SKM-1 treated with dmso at 0.1 percent for 144 hours (cell line): Measurements from ENCODE around the gene FCRL2.
A peak's percentile ranks its signal among the peaks of the same experiment; 100 is the strongest.

ENCODE experiments used
- DNase-seq: peaks from one replicate; lab custom pipeline; 2025; ENCODE audit not compliant: unreplicated experiment; lab: John Stamatoyannopoulos, UW

Gene FCRL2, protein sequence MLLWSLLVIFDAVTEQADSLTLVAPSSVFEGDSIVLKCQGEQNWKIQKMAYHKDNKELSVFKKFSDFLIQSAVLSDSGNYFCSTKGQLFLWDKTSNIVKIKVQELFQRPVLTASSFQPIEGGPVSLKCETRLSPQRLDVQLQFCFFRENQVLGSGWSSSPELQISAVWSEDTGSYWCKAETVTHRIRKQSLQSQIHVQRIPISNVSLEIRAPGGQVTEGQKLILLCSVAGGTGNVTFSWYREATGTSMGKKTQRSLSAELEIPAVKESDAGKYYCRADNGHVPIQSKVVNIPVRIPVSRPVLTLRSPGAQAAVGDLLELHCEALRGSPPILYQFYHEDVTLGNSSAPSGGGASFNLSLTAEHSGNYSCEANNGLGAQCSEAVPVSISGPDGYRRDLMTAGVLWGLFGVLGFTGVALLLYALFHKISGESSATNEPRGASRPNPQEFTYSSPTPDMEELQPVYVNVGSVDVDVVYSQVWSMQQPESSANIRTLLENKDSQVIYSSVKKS

DNA sequence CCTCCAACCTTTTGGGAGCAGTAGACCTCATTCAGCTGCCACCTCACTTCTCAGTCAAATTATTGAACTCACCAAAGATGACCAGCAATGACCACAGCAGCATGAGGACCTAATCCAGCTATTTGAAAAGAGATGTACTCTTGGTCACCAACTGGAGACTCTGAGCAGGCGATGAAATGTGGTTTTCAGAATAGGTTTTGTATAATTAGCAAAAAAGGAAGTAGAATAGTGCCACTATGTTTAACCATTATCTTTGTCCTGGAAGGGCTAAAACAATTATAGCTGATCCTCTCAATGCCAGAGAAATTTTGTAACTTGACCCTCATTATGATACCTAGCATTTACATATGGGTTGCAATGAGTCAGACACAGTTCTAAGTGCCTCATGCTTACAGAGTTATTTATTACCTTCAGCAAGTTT, at the start of gene FCRL2:
Gene FCRL2, minus strand, starts transcription at position 162 of the 421 bp plus-strand sequence. Its CDS starts 59 bp downstream, at position 103.
- peak; percentile 62 for DNase-seq

DNA sequence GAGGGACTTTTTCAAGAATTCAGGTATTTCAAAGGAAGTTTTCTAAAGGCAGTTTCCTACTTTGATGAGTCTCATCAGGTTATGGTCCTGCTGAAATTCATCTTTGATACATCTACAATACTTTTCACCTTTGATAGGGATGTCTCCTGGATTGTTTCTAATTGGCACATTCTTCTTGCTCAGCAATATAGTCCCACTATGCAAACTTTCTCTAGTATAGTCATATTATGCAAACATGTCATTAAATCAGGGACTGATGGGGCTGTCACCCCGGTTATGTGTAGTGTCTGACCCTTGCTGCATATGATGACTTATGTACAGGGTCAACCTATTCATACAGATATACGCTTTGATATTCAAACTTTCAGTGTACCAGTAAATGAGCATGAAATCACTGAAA, 43.4 kb upstream of the FCRL2 start:
- no peak for DNase-seq

GRCh38 chr1:157819896-157820295, 43.0 kb upstream of the FCRL2 start, which contains the start of gene FCRL1:
Gene FCRL1, minus strand, starts transcription at chr1:157820120. Its CDS starts 83 bp downstream, at chr1:157820037.
- DNase-seq, result peak; percentile 93

GRCh38 chr1:157819215-157819614, 42.3 kb upstream of the FCRL2 start:
- no peak for DNase-seq

GRCh38 chr1:157813269-157813668, 36.3 kb upstream of the FCRL2 start:
- DNase-seq, result no peak

DNA sequence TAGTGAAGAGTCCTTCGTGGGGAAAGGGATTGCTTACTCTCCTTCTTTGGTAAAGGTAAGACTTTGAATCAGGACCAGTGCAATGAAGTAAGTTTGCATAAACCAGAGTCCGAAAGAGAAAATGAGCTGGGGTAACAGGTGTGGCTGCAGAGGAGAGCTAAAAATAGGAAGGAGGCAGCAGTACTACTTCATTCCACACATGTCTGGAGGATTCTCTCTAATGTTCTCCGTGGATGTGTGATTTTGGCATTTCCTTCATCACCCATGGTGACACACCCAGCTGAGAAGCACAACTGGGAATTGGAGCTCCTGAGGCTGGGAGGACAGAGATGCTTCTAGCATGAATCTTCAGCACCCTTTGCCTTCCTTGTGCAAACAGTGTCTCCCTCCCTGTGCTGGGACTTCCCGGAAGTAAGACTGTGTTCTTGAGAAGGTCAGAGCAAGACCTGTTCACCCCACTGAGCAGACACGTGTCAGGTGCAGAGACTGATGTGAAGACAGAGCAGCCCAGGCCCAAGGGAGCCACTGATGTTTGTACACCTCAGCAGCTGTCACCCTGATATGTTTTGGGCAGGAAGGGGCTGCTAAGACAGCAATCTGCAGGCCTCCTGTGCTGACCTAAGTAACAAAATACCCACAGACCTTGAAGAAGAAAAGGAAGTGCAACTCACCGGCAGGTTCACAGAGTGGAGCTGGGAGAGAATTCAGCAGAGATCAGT, 29.7 kb upstream of the FCRL2 start:
- DNase-seq, result no peak

DNA sequence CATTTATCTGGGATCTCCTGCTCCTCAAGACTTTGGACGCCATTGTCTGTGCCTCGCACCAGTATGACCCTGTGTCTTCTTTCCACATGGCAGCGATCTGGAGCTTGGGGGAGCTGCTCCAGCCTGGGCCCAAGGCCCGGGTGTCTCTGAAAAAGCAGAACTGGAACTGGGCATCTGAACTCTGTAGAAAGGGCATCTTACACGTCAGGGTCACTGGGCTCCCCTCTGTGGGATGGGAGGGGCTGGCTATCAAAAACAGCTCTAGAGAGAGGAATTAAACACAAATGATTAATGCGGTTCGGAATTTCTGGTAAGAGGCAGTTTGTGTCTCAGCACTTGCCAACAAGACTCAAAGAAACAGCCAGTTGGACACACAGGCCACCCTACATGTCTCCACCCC, 26.9 kb upstream of the FCRL2 start:
- no peak for DNase-seq

DNA sequence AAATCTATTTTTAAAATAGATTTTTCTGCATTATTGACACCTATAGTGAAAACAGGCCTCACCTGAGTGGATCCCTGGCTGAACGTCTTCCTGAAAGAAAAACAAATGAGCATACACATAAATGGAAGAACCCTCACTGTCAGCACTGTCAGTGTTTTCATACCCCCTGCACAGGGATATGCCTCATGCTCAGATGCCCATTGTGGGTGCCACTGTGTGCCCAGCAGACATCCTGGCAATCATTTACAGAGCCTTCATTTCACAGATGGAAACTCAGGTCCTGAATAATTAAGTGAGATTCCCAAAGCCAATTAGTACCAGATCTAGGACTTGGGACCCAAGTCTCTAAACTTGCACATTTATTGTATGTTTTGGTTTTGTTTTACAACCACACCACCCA, 23.1 kb upstream of the FCRL2 start:
- DNase-seq, result no peak

DNA sequence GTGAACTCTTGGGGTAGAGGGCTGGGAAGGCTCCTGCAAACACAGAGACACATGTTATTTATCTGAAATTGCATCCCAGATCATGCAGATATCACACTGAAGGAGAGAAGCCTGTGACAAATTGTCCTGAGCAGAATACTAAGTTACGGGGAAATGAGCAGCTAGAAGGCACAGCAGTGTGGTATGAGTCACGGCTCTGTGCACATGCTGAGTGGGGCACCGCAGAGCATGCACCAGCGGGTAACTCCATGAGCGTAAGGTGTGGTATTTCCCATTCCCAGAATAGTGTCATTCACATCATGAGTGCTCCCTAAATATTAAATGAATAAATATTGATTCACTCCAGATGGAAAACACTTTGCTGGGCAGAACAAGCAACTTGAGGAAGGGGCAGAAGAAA, 21.3 kb upstream of the FCRL2 start:
- no peak for DNase-seq

- DNase-seq, result no peak
Observed at GRCh38 chr1:157785248-157785647, 8.3 kb upstream of the FCRL2 start.

DNA sequence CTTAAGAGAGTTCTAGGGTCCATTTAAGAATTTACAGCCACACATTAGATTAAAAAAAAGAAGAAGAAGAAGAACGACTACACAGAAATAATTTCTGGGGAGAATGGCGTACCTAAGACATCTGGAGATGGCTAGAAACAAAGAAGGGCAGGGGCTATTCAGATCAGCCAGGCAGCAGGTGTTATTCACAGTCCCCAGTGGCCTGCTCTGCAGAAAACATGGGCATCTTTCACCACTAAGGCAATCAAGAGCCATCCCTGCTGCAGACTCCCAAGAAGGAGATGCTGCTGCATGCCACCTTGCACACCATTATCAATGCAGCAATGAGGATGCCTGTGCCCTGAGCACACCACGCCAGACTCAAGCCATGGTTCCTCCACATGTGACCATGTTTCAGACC, 7.9 kb upstream of the FCRL2 start:
- no peak for DNase-seq

GRCh38 chr1:157782931-157783330, 6.0 kb upstream of the FCRL2 start:
- peak; percentile 34 for DNase-seq

- DNase-seq, result no peak
Observed at GRCh38 chr1:157781048-157781447, 4.1 kb upstream of the FCRL2 start.

GRCh38 chr1:157775101-157775870, 1.6 kb downstream of the FCRL2 start:
- no peak for DNase-seq

GRCh38 chr1:157774412-157774811, 2.5 kb downstream of the FCRL2 start:
- DNase-seq, result no peak

GRCh38 chr1:157773493-157774350, 3.2 kb downstream of the FCRL2 start:
- peak; percentile 47 for DNase-seq

DNA sequence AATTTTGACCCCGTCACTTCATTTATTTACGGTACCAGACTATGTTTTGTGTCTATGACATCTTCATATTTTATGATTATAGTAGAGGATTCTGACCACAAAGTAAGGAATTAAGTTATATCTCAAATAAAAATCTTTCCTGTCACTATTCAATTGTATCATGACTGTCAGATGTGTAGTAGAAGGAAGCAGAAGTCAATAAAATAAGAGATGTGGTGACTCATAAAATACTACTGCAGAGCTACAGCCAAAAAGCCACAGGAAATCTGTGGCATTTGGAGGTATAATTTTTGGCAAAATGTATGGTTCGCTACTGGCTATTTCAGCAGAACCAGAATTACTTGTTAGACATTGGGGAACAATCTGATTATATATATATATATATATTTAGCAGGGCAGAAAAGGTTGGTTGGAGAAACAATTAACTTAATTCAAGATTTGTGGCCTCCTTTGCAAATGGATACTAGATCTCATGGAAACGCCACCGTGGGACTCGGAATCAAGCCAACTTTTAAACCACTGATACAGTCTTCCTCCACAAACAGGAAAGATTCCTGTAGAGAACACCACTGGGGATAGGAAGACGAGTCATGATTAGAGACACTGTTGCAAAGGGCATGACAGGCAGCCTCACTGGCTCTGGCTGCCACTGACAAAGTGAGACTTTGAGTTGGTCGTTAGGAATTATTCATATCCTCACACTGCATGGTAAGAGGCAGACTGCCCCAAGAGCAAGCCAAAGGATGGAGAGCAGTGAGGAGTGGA, 5.1 kb downstream of the FCRL2 start:
- DNase-seq, result no peak

DNA sequence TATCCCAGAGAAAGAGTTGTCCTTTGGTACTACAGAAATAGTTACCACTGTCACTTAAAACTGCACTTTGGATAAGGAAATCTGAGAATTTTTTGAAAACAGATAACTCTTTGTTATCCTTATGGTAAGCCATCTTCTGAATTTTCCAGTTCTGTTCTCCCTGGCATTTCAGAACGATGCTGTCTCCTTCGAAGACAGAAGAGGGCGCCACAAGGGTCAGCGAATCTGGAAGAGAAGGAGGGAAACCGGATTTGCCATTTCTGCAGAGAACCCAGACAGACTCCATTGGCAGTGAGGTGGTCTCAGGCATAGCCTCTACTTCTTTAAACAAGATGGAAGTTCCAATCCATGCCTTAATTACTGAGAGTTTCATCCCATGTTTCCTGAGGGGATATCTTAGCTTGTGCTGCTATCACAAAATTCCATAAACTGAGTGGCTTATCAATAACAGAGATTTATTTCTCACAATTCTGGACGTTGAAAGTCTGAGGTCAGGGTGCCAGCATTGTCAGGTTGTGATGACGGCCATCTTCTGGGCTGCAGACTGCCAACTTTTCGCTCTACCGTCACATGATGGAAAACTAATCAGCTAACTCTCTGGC, 6.4 kb downstream of the FCRL2 start:
- peak; percentile 19 for DNase-seq

DNA sequence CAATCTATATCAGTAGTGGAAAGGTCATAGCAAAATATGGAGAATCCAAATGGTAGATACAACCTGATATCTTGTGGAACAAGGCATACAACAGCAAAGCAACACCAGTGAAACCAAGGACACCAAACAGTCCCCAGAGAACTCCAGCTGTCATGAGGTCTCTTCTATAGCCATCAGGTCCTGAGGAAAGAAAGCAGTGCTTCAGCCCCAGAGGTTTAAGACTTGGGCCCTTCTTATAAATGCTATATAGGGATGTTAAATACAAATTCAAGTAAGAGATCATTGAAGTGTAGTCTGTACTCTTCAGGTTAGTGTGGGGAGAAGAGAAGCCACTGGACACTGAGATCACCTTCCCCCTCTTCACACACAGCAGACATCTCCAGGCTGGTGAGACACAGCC, 10.1 kb downstream of the FCRL2 start:
- DNase-seq, result no peak
